ENCODE results near the gene C1orf105.

DNA sequence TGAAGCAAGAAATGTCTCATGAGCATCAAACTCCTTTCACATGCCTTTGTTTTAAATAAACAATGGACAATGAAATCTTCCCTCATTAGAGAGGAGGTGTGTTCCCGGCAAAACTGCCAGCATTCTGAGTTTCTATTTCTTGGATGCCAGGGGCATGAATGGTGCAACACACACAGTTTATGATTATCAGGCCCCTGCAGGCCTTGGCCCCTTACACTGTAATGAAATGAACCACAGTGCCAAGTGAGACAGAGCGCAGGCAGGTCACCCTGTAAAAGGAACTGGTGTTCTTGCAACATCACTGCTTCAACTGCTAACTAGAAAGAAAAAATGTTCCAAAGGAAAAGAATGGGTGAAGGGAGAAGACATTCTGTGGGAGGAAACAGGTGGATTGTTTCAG lies 27.2 kb downstream of the C1orf105 start:
- TF ChIP-seq CTCF (IDR thresholded peaks at IDR 0.05) (no peak), POLR2A (IDR thresholded peaks at IDR 0.05) (no peak)

Measured in testis (tissue), 2 donors.